ENCODE results near the gene BRD4. TPM values are rescaled to one million over a fixed set of nuclear protein-coding genes. Genes with fewer than 3 reads are reported as not detected.

The BRD4 gene
- total RNA-seq, 1 experiment from 2014 or later: 144 TPM

- no peak overlapping the region for H3K56ac ChIP-seq (ENCODE audit: insufficient read length, low read depth, low read length)
- H3K4me3 Mint-ChIP-seq: no peak overlapping the region
- TF ChIP-seq, protein P1, sequence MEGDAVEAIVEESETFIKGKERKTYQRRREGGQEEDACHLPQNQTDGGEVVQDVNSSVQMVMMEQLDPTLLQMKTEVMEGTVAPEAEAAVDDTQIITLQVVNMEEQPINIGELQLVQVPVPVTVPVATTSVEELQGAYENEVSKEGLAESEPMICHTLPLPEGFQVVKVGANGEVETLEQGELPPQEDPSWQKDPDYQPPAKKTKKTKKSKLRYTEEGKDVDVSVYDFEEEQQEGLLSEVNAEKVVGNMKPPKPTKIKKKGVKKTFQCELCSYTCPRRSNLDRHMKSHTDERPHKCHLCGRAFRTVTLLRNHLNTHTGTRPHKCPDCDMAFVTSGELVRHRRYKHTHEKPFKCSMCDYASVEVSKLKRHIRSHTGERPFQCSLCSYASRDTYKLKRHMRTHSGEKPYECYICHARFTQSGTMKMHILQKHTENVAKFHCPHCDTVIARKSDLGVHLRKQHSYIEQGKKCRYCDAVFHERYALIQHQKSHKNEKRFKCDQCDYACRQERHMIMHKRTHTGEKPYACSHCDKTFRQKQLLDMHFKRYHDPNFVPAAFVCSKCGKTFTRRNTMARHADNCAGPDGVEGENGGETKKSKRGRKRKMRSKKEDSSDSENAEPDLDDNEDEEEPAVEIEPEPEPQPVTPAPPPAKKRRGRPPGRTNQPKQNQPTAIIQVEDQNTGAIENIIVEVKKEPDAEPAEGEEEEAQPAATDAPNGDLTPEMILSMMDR (conservative IDR thresholded peaks at IDR 0.05): no peak
Observed at GRCh38 chr19:15236886-15237285, 95.5 kb downstream of the BRD4 start.

More at GRCh38 chr19:15236886-15237285, 95.5 kb downstream of the BRD4 start:
- Histone ChIP-seq H3K27me3 (ENCODE audit: insufficient read depth, low read length) (no peaks in the 10 kb centered on the region; the same call in 1 of the 2 replicates), H3K23me2 (ENCODE audit: insufficient read length, low read depth, low read length, poor library complexity, severe bottlenecking) (no peaks in the 10 kb centered on the region), H3K27ac (ENCODE audit: insufficient read length, low read depth, low read length) (no peak overlapping the region), H3K79me2 (ENCODE audit: insufficient read depth, low read length) (no peaks in the 10 kb centered on the region), H2BK5ac (ENCODE audit: insufficient read length, low read length) (no peak overlapping the region), H3K23ac (ENCODE audit: insufficient read length, low read depth, low read length) (no peak overlapping the region), H4K20me1 (ENCODE audit: control insufficient read depth, insufficient read depth, insufficient read length) (no peaks in the 10 kb centered on the region), H2AK5ac (ENCODE audit: insufficient read length, low read length) (no peak overlapping the region), H3K9ac (ENCODE audit: extremely low read depth, insufficient read length, low read length) (no peak overlapping the region), H3K9me3 (ENCODE audit: control insufficient read depth, low read depth, low read length) (no peaks in the 10 kb centered on the region), H2BK15ac (ENCODE audit: low read depth, low read length) (no peak overlapping the region), H4K91ac (ENCODE audit: insufficient read length, low read depth, low read length) (no peak overlapping the region), H3K18ac (ENCODE audit: insufficient read length, low read depth, low read length) (no peak overlapping the region), H3K4ac (ENCODE audit: low read depth, low read length) (no peak overlapping the region), H2BK12ac (ENCODE audit: insufficient read length, low read depth, low read length) (no peak overlapping the region), H3K4me1 (ENCODE audit: insufficient read depth, low read length) (no peaks in the 10 kb centered on the region), H2BK20ac (ENCODE audit: low read depth, low read length, poor library complexity, severe bottlenecking) (no peak overlapping the region), H2BK120ac (ENCODE audit: low read depth, low read length, poor library complexity, severe bottlenecking) (no peak overlapping the region), H3K4me2 (ENCODE audit: insufficient read depth, insufficient read length, low read length) (no peak overlapping the region), H4K8ac (replicated peaks; ENCODE audit: insufficient read length, low read depth, low read length) (no peak overlapping the region), H3K79me1 (ENCODE audit: insufficient read depth, low read depth, low read length, poor library complexity, severe bottlenecking) (no peaks in the 10 kb centered on the region), H2AFZ (ENCODE audit: low read length) (no peak overlapping the region), H3K14ac (ENCODE audit: insufficient read depth, low read length) (no peak overlapping the region), H4K5ac (ENCODE audit: insufficient read length, low read depth, low read length) (no peak overlapping the region), H3T11ph (ENCODE audit: low read length) (no peak overlapping the region)
- Mint-ChIP-seq H3K36me3 (ENCODE audit: insufficient read depth in 1 of 3, low read depth in 3 of 3) (peaks cover 28 to 61% (median 49%) of the 10 kb centered on the region in 3 experiments; a peak in 6 of 7 replicates), H3K27me3 (ENCODE audit: low read depth) (no peaks in the 10 kb centered on the region), H3K27ac (no peak overlapping the region), H3K4me1 (no peaks in the 10 kb centered on the region), H3K9me3 (no peaks in the 10 kb centered on the region)
- no CpG with 5 or more reads among the region's 9 CpGs for WGBS (ENCODE audit: extremely low coverage, insufficient read length, low lambda C conversion rate)
- DNase-seq: no peak
